Loucy (cell line): ENCODE results near the gene HBS1L.

ENCODE experiments used
- H2AFZ ChIP-seq: fragments of 200-600 bp; sonication (generic); 2 replicates; pipeline ENCODE4 v1.6.0; 2016; ENCODE audit warnings: antibody characterized with exemption, mild to moderate bottlenecking, low read length, moderate library complexity
- H3F3A ChIP-seq: fragments of 200-600 bp; 2 replicates; pipeline ENCODE4 v1.6.0; 2016; ENCODE audit warnings: antibody characterized with exemption, low read depth, mild to moderate bottlenecking
- H3K27me3 ChIP-seq: fragments of 200-600 bp; sonication (generic); 2 replicates; pipeline ENCODE4 v1.6.1; 2014; ENCODE audit warnings: low read length, mild to moderate bottlenecking; ENCODE audit not compliant: insufficient read depth, poor library complexity, severe bottlenecking
- H3K36me3 ChIP-seq: fragments of 200-600 bp; sonication (generic); 2 replicates; pipeline ENCODE4 v1.6.1; 2016; ENCODE audit warnings: low read length; ENCODE audit not compliant: insufficient read depth
- H3K4me1 ChIP-seq: fragments of 200-600 bp; sonication (generic); 2 replicates; pipeline ENCODE4 v1.5.1; 2014; ENCODE audit warnings: low read length, mild to moderate bottlenecking; ENCODE audit not compliant: insufficient read depth, poor library complexity, severe bottlenecking
- H3K4me2 ChIP-seq: fragments of 200-600 bp; sonication (generic); 2 replicates; pipeline ENCODE4 v1.6.0; 2014; ENCODE audit warnings: antibody characterized with exemption, low read length, low read depth, mild to moderate bottlenecking; ENCODE audit not compliant: poor library complexity, severe bottlenecking
- H3K4me3 ChIP-seq: fragments of 200-600 bp; sonication (generic); 2 replicates; pipeline ENCODE4 v1.5.1; 2014; ENCODE audit warnings: low read length, mild to moderate bottlenecking, mixed read lengths; ENCODE audit not compliant: poor library complexity, severe bottlenecking
- H3K79me2 ChIP-seq: fragments of 200-600 bp; sonication (generic); 2 replicates; pipeline ENCODE4 v1.6.1; 2014; ENCODE audit warnings: low read length; ENCODE audit not compliant: insufficient read depth
- H3K9ac ChIP-seq: fragments of 200-600 bp; sonication (generic); 2 replicates; pipeline ENCODE4 v1.6.0; 2014; ENCODE audit warnings: mild to moderate bottlenecking, low read depth, low read length, moderate library complexity; ENCODE audit not compliant: poor library complexity, severe bottlenecking
- H3K9me2 ChIP-seq: fragments of 200-600 bp; sonication (generic); replicated peaks from 2 replicates; pipeline ENCODE4 v1.6.1; 2016; ENCODE audit warnings: low read depth, low read length, mixed read lengths
- H3K9me3 ChIP-seq: fragments of 200-600 bp; sonication (generic); 2 replicates; pipeline ENCODE4 v1.6.1; 2014; ENCODE audit warnings: mild to moderate bottlenecking, antibody characterized with exemption, low read length, low read depth; ENCODE audit not compliant: insufficient read depth
- H4K20me1 ChIP-seq: fragments of 200-600 bp; sonication (generic); 2 replicates; pipeline ENCODE4 v1.6.0; 2014; ENCODE audit warnings: antibody characterized with exemption, low read length, mild to moderate bottlenecking; ENCODE audit not compliant: insufficient read depth, poor library complexity, severe bottlenecking
- CTCF ChIP-seq: fragments of 200-600 bp; sonication (generic); conservative IDR thresholded peaks from 2 replicates; pipeline ENCODE4 v1.5.1; 2014; ENCODE audit warnings: mild to moderate bottlenecking, antibody characterized with exemption, low read length
- EZH2phosphoT487 ChIP-seq: fragments of 200-600 bp; IDR thresholded peaks from 2 replicates; pipeline ENCODE4 v1.6.1; 2018; ENCODE audit warnings: antibody characterized with exemption, mild to moderate bottlenecking, moderate library complexity, borderline replicate concordance

The HBS1L gene

DNA sequence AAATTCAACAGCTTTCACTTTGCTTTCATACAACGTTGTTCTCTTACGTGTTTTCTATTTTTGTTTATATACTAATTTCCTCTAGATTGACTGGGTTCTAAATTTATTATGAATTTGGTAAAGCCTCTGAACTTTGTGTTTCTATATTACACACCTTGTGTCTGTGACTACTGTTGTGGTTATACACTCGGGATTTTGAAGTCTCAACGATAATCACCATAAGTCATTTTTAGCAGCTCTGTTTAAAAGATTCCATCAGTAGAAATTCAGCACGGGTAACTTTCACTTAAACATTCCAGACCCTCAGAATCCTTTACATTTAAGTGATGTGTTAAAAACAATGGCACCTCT lies 31.8 kb upstream of the HBS1L start:
- Histone ChIP-seq H3K36me3 (no peaks in the 10 kb centered on the region), H4K20me1 (no peaks in the 10 kb centered on the region), H3K4me2 (peak overlapping the region; percentile 75), H2AFZ (peak overlapping the region; percentile 42), H3K9me2 (no peaks in the 10 kb centered on the region), H3K9ac (peak overlapping the region; percentile 74), H3K79me2 (no peaks in the 10 kb centered on the region), H3F3A (peaks cover 6% of the 10 kb centered on the region; the same call in 1 of the 2 replicates), H3K27me3 (no peaks in the 10 kb centered on the region), H3K9me3 (peaks cover 10% of the 10 kb centered on the region), H3K4me3 (peak overlapping the region; percentile 63), H3K4me1 (peaks cover 51% of the 10 kb centered on the region)
- TF ChIP-seq EZH2phosphoT487 (no peak), CTCF (no peak)

- no peak for TF ChIP-seq EZH2phosphoT487
- Histone ChIP-seq H3K4me3 (peak overlapping the region; percentile 63), H4K20me1 (no peaks in the 10 kb centered on the region), H3K9me2 (no peaks in the 10 kb centered on the region), H3K27me3 (no peaks in the 10 kb centered on the region), H3K9me3 (peaks cover 10% of the 10 kb centered on the region), H2AFZ (peak overlapping the region; percentile 42), H3K4me2 (peak overlapping the region; percentile 75), H3K79me2 (no peaks in the 10 kb centered on the region), H3F3A (peaks cover 6% of the 10 kb centered on the region; the same call in 1 of the 2 replicates), H3K4me1 (peaks cover 47% of the 10 kb centered on the region), H3K9ac (peak overlapping the region; percentile 74), H3K36me3 (no peaks in the 10 kb centered on the region)
Observed at GRCh38 chr6:135085700-135086413, 31.2 kb upstream of the HBS1L start.

DNA sequence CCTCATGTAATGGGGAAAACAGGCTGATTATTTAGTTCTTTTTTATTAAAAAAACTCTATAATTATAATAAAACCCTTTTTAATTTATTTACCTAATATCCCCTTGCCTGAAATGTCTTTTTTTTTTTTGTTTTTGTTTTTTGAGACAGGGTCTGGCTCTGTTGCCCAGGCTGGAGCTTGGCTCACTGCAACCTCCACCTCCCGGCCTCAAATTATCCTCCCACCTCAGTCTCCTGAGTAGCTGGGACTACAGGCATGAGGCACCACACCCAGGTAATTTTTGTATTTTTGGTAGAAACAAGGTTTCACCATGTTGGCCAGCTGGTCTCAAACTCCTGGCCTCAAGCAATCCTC lies 30.3 kb upstream of the HBS1L start:
- H3K9ac ChIP-seq, result no peak overlapping the region
- no peaks in the 10 kb centered on the region for H3K27me3 ChIP-seq
- no peaks in the 10 kb centered on the region for H3K79me2 ChIP-seq
- no peaks in the 10 kb centered on the region for H3K9me2 ChIP-seq
- no peak overlapping the region for H2AFZ ChIP-seq
- H3K9me3 ChIP-seq, result peaks cover 10% of the 10 kb centered on the region
- no peak for TF ChIP-seq CTCF
- TF ChIP-seq EZH2phosphoT487, result no peak
- peaks cover 6% of the 10 kb centered on the region; the same call in 1 of the 2 replicates for H3F3A ChIP-seq
- no peaks in the 10 kb centered on the region for H4K20me1 ChIP-seq
- peaks cover 50% of the 10 kb centered on the region for H3K4me1 ChIP-seq
- H3K36me3 ChIP-seq, result no peaks in the 10 kb centered on the region
- no peak overlapping the region for H3K4me2 ChIP-seq
- no peak overlapping the region for H3K4me3 ChIP-seq
